Fibroblast of lung (primary cell): ENCODE measurements around the gene PATJ. TPM values are rescaled to one million over a fixed set of nuclear protein-coding genes. Genes with fewer than 3 reads are reported as not detected.

ENCODE experiments used
- DNase-seq, 2 donors: peaks; one replicate each; pipeline versions ENCODE4 v3.0.0 to v3.0.0-alpha.2; 2010; ENCODE audit warnings: low read depth in 2 of 2
- H2AFZ ChIP-seq: 2 replicates; pipeline ENCODE4 v1.5.1; 2012; ENCODE audit warnings: low read length, control low read depth, inconsistent platforms
- H3K27ac ChIP-seq: 2 replicates; pipeline ENCODE4 v1.5.1; 2011; ENCODE audit warnings: low read length, control low read depth; ENCODE audit not compliant: insufficient read depth
- H3K27me3 ChIP-seq: 2 replicates; pipeline ENCODE4 v1.5.1; 2011; ENCODE audit warnings: mild to moderate bottlenecking, low read length; ENCODE audit not compliant: control insufficient read depth, insufficient read depth
- H3K36me3 ChIP-seq: 2 replicates; pipeline ENCODE4 v1.5.1; 2011; ENCODE audit warnings: low read length; ENCODE audit not compliant: control insufficient read depth, insufficient read depth
- H3K4me1 ChIP-seq: 2 replicates; pipeline ENCODE4 v1.5.1; 2011; ENCODE audit warnings: low read length; ENCODE audit not compliant: control insufficient read depth, insufficient read depth; ENCODE audit errors: extremely low read depth
- H3K4me2 ChIP-seq: 2 replicates; pipeline ENCODE4 v1.5.1; 2011; ENCODE audit warnings: low read length, control low read depth; ENCODE audit not compliant: insufficient read depth; ENCODE audit errors: extremely low read depth
- H3K4me3 ChIP-seq, 4 experiments: fragments of 200-600 bp in 1 of 4; sonication (generic) in 1 of 4; replicated peaks in 1 of 4; 2 replicates each; pipeline ENCODE4 v1.5.1; 2011 to 2016; ENCODE audit warnings: low read length in 4 of 4, low read depth in 3 of 4, mild to moderate bottlenecking in 3 of 4, control low read depth in 2 of 4, inconsistent platforms in 1 of 4, mixed read lengths in 1 of 4; ENCODE audit not compliant: insufficient read depth in 1 of 4; ENCODE audit errors: control extremely low read depth in 1 of 4
- H3K79me2 ChIP-seq: 2 replicates; pipeline ENCODE4 v1.5.1; 2012; ENCODE audit warnings: mild to moderate bottlenecking, low read length, inconsistent platforms; ENCODE audit not compliant: control insufficient read depth, insufficient read depth
- H3K9ac ChIP-seq: 2 replicates; pipeline ENCODE4 v1.5.1; 2011; ENCODE audit warnings: mild to moderate bottlenecking, low read length, control low read depth; ENCODE audit not compliant: insufficient read depth
- H3K9me3 ChIP-seq: 2 replicates; pipeline ENCODE4 v1.5.1; 2012; ENCODE audit warnings: low read depth, low read length; ENCODE audit not compliant: control insufficient read depth, insufficient read depth
- H4K20me1 ChIP-seq: 2 replicates; pipeline ENCODE4 v1.5.1; 2011; ENCODE audit warnings: low read length; ENCODE audit not compliant: control insufficient read depth, insufficient read depth; ENCODE audit errors: extremely low read depth
- CTCF ChIP-seq, 2 donors: IDR thresholded peaks in 1 of 2; conservative IDR thresholded peaks in 1 of 2; 1 replicate in 1 of 2; 2 replicates in 1 of 2; pipeline ENCODE4 v1.5.1; 2011 to 2012; ENCODE audit warnings: low read length in 2 of 2, control low read depth in 1 of 2, inconsistent platforms in 1 of 2, low read depth in 1 of 2, mild to moderate bottlenecking in 1 of 2
- EZH2 ChIP-seq: IDR thresholded peaks from 2 replicates; pipeline ENCODE4 v1.5.1; 2012; ENCODE audit warnings: low read length, control low read depth, mild to moderate bottlenecking; ENCODE audit errors: missing control alignments
- polyA plus RNA-seq, 2 donors: library from polyadenylated mRNA; depleted of rRNA in 1 of 2; stranded (reverse) in 1 of 2; unstranded in 1 of 2; fragments of >200 nt; gene quantifications; 2 replicates each; pipeline ENCODE4 v1.2.1, GENCODE V29; 2011 to 2012; ENCODE audit warnings: missing spikeins in 1 of 2
- total RNA-seq: library from RNA; depleted of rRNA; stranded (reverse); fragments of >200 nt; gene quantifications from 2 replicates; pipeline ENCODE4 v1.2.1, GENCODE V29; 2014

The PATJ gene
- total and polyA plus RNA-seq, 2 donors (not counting 1 experiment from before 2014, with no cell fraction given): 2.5 to 12.4 TPM

GRCh38 chr1:61743431-61743705, 1.1 kb downstream of the PATJ start:
- H3K4me3 ChIP-seq: peak overlapping the region; percentile 54 to 74 (median 60)
- H2AFZ ChIP-seq: peak overlapping the region; percentile 79
- H3K27me3 ChIP-seq: no peaks in the 10 kb centered on the region
- DNase-seq: no peak
- H3K9ac ChIP-seq: no peak overlapping the region
- no peak overlapping the region for H3K27ac ChIP-seq
- H3K9me3 ChIP-seq: no peaks in the 10 kb centered on the region
- no peaks in the 10 kb centered on the region for H3K4me1 ChIP-seq
- peak overlapping the region; percentile 84 for H3K4me2 ChIP-seq
- no peaks in the 10 kb centered on the region for H3K36me3 ChIP-seq
- TF ChIP-seq CTCF (conservative IDR thresholded peaks at IDR 0.05 in 1 of 2, IDR thresholded peaks at IDR 0.05 in 1 of 2; ENCODE audit: low read depth in 1 of 2, low read length in 2 of 2) (no peak), EZH2 (no peak)
- H3K79me2 ChIP-seq: no peaks in the 10 kb centered on the region
- no peaks in the 10 kb centered on the region for H4K20me1 ChIP-seq

- no peaks in the 10 kb centered on the region for H3K4me1 ChIP-seq
- H3K4me2 ChIP-seq: no peak overlapping the region
- H3K79me2 ChIP-seq: no peaks in the 10 kb centered on the region
- no peak for TF ChIP-seq CTCF (conservative IDR thresholded peaks at IDR 0.05 in 1 of 2, IDR thresholded peaks at IDR 0.05 in 1 of 2; ENCODE audit: low read depth in 1 of 2, low read length in 2 of 2)
- TF ChIP-seq EZH2: no peak
- no peak overlapping the region for H3K4me3 ChIP-seq
- H3K27me3 ChIP-seq: no peaks in the 10 kb centered on the region
- no peaks in the 10 kb centered on the region for H4K20me1 ChIP-seq
- no peak overlapping the region for H2AFZ ChIP-seq
- no peak overlapping the region for H3K27ac ChIP-seq
- H3K9me3 ChIP-seq: no peaks in the 10 kb centered on the region
- no peaks in the 10 kb centered on the region for H3K36me3 ChIP-seq
- DNase-seq: peak in 1 of 2 donors; percentile 59
- H3K9ac ChIP-seq: no peak overlapping the region
These were observed 1.7 kb downstream of the PATJ start for GRCh38 chr1:61743716-61744580.

- H3K9ac ChIP-seq: no peak overlapping the region
- H3K27ac ChIP-seq: no peak overlapping the region
- peak; percentile 33 to 40 for DNase-seq
- no peak overlapping the region for H3K4me3 ChIP-seq
- no peak overlapping the region for H3K4me2 ChIP-seq
- TF ChIP-seq CTCF (conservative IDR thresholded peaks at IDR 0.05 in 1 of 2, IDR thresholded peaks at IDR 0.05 in 1 of 2; ENCODE audit: low read depth in 1 of 2, low read length in 2 of 2): no peak
- no peak for TF ChIP-seq EZH2
- H2AFZ ChIP-seq: peak overlapping the region; percentile 5
- H4K20me1 ChIP-seq: no peaks in the 10 kb centered on the region
- H3K9me3 ChIP-seq: no peaks in the 10 kb centered on the region
- no peaks in the 10 kb centered on the region for H3K79me2 ChIP-seq
- H3K36me3 ChIP-seq: no peaks in the 10 kb centered on the region
- H3K4me1 ChIP-seq: no peaks in the 10 kb centered on the region
- no peaks in the 10 kb centered on the region for H3K27me3 ChIP-seq
These were observed 4.5 kb downstream of the PATJ start for GRCh38 chr1:61746813-61747212.
